T-helper 17 cell (primary cell): ENCODE data around the gene TOMM22. TPM values are rescaled to one million over a fixed set of nuclear protein-coding genes. Genes with fewer than 3 reads are reported as not detected.

ENCODE experiments used
- total RNA-seq, 4 donors: library from RNA in 2 of 4; stranded (reverse) in 2 of 4; gene quantifications; one replicate each; pipeline ENCODE4 v1.2.3 and lab custom pipeline; 2022 to 2026

TOMM22 gene
- total RNA-seq, 2 donors from 2014 or later: 56.3 to 63.5 TPM

Other genes with a start within 250 kb of the TOMM22 start
- gene KCNJ4, start 226.8 kb upstream of the TOMM22 start, total RNA-seq: not detected
- gene KDELR3, start 213.9 kb upstream of the TOMM22 start, total RNA-seq: not detected
- gene DDX17, start 175.6 kb upstream of the TOMM22 start, total RNA-seq: 100 to 1,000 TPM; 526 to 546 TPM
- not detected for gene DMC1, start 111.8 kb upstream of the TOMM22 start, total RNA-seq
- under 1 TPM; 0.77 to 0.91 TPM for gene FAM227A, start 25.6 kb upstream of the TOMM22 start, total RNA-seq
- 10 to 100 TPM; 11.9 to 12.3 TPM for gene CBY1, start 25.3 kb upstream of the TOMM22 start, total RNA-seq
- 100 to 1,000 TPM; 132 to 157 TPM for gene JOSD1, start 19.0 kb downstream of the TOMM22 start, total RNA-seq
- 100 to 1,000 TPM; 220 to 235 TPM for gene GTPBP1, start 24.0 kb downstream of the TOMM22 start, total RNA-seq
- 100 to 1,000 TPM; 426 to 485 TPM for gene SUN2, start 74.0 kb downstream of the TOMM22 start, total RNA-seq
- gene DNAL4, start 112.2 kb downstream of the TOMM22 start, total RNA-seq: 1 to 10 TPM; 5.1 to 7.2 TPM
- gene NPTXR, start 162.1 kb downstream of the TOMM22 start, total RNA-seq: 1 to 10 TPM; 2.5 to 2.6 TPM
- gene CBX6, start 190.3 kb downstream of the TOMM22 start, total RNA-seq: 10 to 100 TPM; 44.0 to 45.8 TPM